IMR-90 (cell line): ENCODE measurements around the gene GRM8. TPM values are rescaled to one million over a fixed set of nuclear protein-coding genes. Genes with fewer than 3 reads are reported as not detected.

Experiments used
- ATAC-seq: fragments of 200-7000 bp; cut with Tn5 transposase; 2 replicates; pipeline ENCODE4 v1.9.1; 2020; ENCODE audit warnings: low read depth, mild to moderate bottlenecking, moderate library complexity
- BruUV-seq: library from RNA; stranded (reverse); fragments of 400-500 nt; replicated peaks from 2 replicates; lab custom pipeline; 2021; lab: Mats Ljungman, UMichigan
- CTCF ChIA-PET: fragments of 300-600 bp; formaldehyde crosslinking; extraction: SDS; loops from one replicate; lab custom pipeline; 2021; ENCODE audit warnings: antibody characterized with exemption; lab: Yijun Ruan, JAX
- POLR2A ChIA-PET: fragments of 300-600 bp; sonication (Branson Sonifier 250); formaldehyde crosslinking; loops from one replicate; lab custom pipeline; 2022; ENCODE audit warnings: antibody characterized with exemption; ENCODE audit not compliant: unreplicated experiment; lab: Charles Lee
- DNase-seq: peaks from one replicate; pipeline ENCODE4 v3.0.0; 2013
- H2AFZ ChIP-seq: replicated peaks from 2 replicates; pipeline ENCODE3; 2013; ENCODE audit warnings: low read length, mild to moderate bottlenecking; ENCODE audit not compliant: poor library complexity
- H2AK5ac ChIP-seq: 2 replicates; pipeline ENCODE4 v1.6.1; 2013; ENCODE audit warnings: low read depth, low read length, inconsistent platforms
- H2AK9ac ChIP-seq: replicated peaks from 2 replicates; pipeline ENCODE3; 2013; ENCODE audit warnings: mild to moderate bottlenecking, low read depth, low read length, moderate library complexity; ENCODE audit not compliant: poor library complexity
- H2BK120ac ChIP-seq: 2 replicates; pipeline ENCODE4 v1.6.1; 2013; ENCODE audit warnings: low read depth, low read length, inconsistent platforms
- H2BK15ac ChIP-seq: 3 replicates; pipeline ENCODE4 v1.6.1; 2013; ENCODE audit warnings: low read depth, low read length, inconsistent platforms
- H2BK20ac ChIP-seq: 2 replicates; pipeline ENCODE4 v1.6.1; 2013; ENCODE audit warnings: low read depth, mild to moderate bottlenecking, inconsistent platforms, low read length, moderate library complexity
- H2BK5ac ChIP-seq: 2 replicates; pipeline ENCODE4 v1.6.1; 2013; ENCODE audit warnings: mild to moderate bottlenecking, low read depth, low read length, inconsistent platforms; ENCODE audit not compliant: poor library complexity, severe bottlenecking
- H3K14ac ChIP-seq: replicated peaks from 2 replicates; pipeline ENCODE4 v1.6.1; 2013; ENCODE audit warnings: low read depth, low read length, inconsistent platforms
- H3K18ac ChIP-seq: 2 replicates; pipeline ENCODE4 v1.6.1; 2013; ENCODE audit warnings: low read depth, low read length, control low read depth
- H3K23ac ChIP-seq: 2 replicates; pipeline ENCODE4 v1.6.1; 2013; ENCODE audit warnings: low read depth, low read length, inconsistent platforms
- H3K27ac ChIP-seq: 2 replicates; pipeline ENCODE4 v1.5.1; 2013; ENCODE audit warnings: mild to moderate bottlenecking, control low read depth, low read length; ENCODE audit not compliant: insufficient read depth
- H3K27me3 ChIP-seq: 2 replicates; pipeline ENCODE4 v1.6.1; 2013; ENCODE audit warnings: low read length; ENCODE audit not compliant: control insufficient read depth, insufficient read depth
- H3K36me3 ChIP-seq: 2 replicates; pipeline ENCODE4 v1.6.1; 2013; ENCODE audit warnings: low read length, mixed read lengths; ENCODE audit not compliant: control insufficient read depth, insufficient read depth
- H3K4ac ChIP-seq: 2 replicates; pipeline ENCODE4 v1.6.1; 2013; ENCODE audit warnings: low read depth, low read length, inconsistent platforms
- H3K4me1 ChIP-seq: 2 replicates; pipeline ENCODE4 v1.6.1; 2013; ENCODE audit warnings: low read length, mixed read lengths; ENCODE audit not compliant: control insufficient read depth, insufficient read depth
- H3K4me2 ChIP-seq: 2 replicates; pipeline ENCODE4 v1.6.1; 2013; ENCODE audit warnings: low read depth, mild to moderate bottlenecking, control low read depth, low read length, moderate library complexity
- H3K4me3 ChIP-seq: 2 replicates; pipeline ENCODE4 v1.5.1; 2013; ENCODE audit warnings: low read depth, mild to moderate bottlenecking, control low read depth, low read length, moderate library complexity; ENCODE audit not compliant: insufficient read depth
- H3K56ac ChIP-seq: 2 replicates; pipeline ENCODE4 v1.6.1; 2013; ENCODE audit warnings: low read length, inconsistent platforms; ENCODE audit not compliant: insufficient read depth; ENCODE audit errors: extremely low read depth
- H3K79me1 ChIP-seq, 2 experiments: 2 replicates each; pipeline ENCODE4 v1.6.1; 2013; ENCODE audit warnings: low read length in 2 of 2, inconsistent platforms in 1 of 2, low read depth in 1 of 2
- H3K9ac ChIP-seq: 2 replicates; pipeline ENCODE4 v1.6.1; 2013; ENCODE audit warnings: low read depth, low read length, control low read depth
- H3K9me1 ChIP-seq: 2 replicates; pipeline ENCODE4 v1.6.1; 2013; ENCODE audit warnings: low read length, inconsistent platforms; ENCODE audit not compliant: insufficient read depth
- H3K9me3 ChIP-seq: 2 replicates; pipeline ENCODE4 v1.6.1; 2013; ENCODE audit warnings: low read length; ENCODE audit not compliant: control insufficient read depth, insufficient read depth
- H4K20me1 ChIP-seq: 2 replicates; pipeline ENCODE4 v1.6.1; 2013; ENCODE audit warnings: low read length, inconsistent platforms; ENCODE audit not compliant: insufficient read depth
- H4K5ac ChIP-seq: 2 replicates; pipeline ENCODE4 v1.6.1; 2013; ENCODE audit warnings: mild to moderate bottlenecking, low read depth, low read length, control low read depth
- H4K8ac ChIP-seq, 2 experiments: 2 replicates each; pipeline ENCODE4 v1.6.1; 2013; ENCODE audit warnings: low read depth in 2 of 2, low read length in 2 of 2, control low read depth in 1 of 2, inconsistent platforms in 1 of 2
- H4K91ac ChIP-seq: 2 replicates; pipeline ENCODE4 v1.6.1; 2013; ENCODE audit warnings: low read depth, low read length, inconsistent platforms; ENCODE audit not compliant: insufficient read depth
- CEBPB ChIP-seq: IDR thresholded peaks from 2 replicates; pipeline ENCODE4 v1.6.1; 2012; ENCODE audit warnings: low read depth, low read length, improper control_type of control experiment
- WGBS, 2 experiments: methylation state at CpG; one replicate each; pipeline versions ENCODE4 v1.1.5 to v1.1.7; 2013; ENCODE audit warnings: missing lambda C conversion rate in 2 of 2; ENCODE audit not compliant: insufficient read length in 1 of 2; ENCODE audit errors: extremely low coverage in 2 of 2; 5-methylcytosine and 5-hydroxymethylcytosine counted together
- dilution Hi-C: fragments of 300-500 bp; cut with HindIII; formaldehyde crosslinking; loops from one replicate; pipeline ENCODE4 v1.14.3; 2018; ENCODE audit warnings: low sequenced_read_pairs; ENCODE audit not compliant: unreplicated experiment
- in situ Hi-C: fragments of 300-500 bp; cut with MboI; formaldehyde crosslinking; loops from 3 replicates; pipeline ENCODE4 v1.14.3; 2019; ENCODE audit warnings: low sequenced_read_pairs, inconsistent platforms, mixed read lengths
- intact Hi-C: fragments of 100-400 bp; cut with micrococcal nuclease; formaldehyde crosslinking; loops from 2 replicates; pipeline ENCODE4 v1.10.0; 2022
- polyA plus RNA-seq, 3 experiments: library from polyadenylated mRNA; depleted of rRNA; stranded (reverse); fragments of >200 nt; gene quantifications; 2 replicates each; pipeline ENCODE4 v1.2.3, GENCODE V29; 2012; ENCODE audit warnings: low replicate concordance in 1 of 3
- total RNA-seq: library from RNA; depleted of rRNA; stranded (reverse); fragments of >200 nt; gene quantifications from 2 replicates; pipeline ENCODE4 v1.2.3, GENCODE V29; 2012
- TF ChIP-seq, protein P1 (sequence below): fragments of 150-350 bp; IDR thresholded peaks from 2 replicates; pipeline ENCODE4 v1.6.1; 2016; ENCODE audit warnings: low read depth, mild to moderate bottlenecking, low read length, moderate library complexity, borderline replicate concordance

The GRM8 gene
- total and polyA plus RNA-seq, 2 of the 4 experiments (the other 2 are of a cell fraction): not detected

DNA sequence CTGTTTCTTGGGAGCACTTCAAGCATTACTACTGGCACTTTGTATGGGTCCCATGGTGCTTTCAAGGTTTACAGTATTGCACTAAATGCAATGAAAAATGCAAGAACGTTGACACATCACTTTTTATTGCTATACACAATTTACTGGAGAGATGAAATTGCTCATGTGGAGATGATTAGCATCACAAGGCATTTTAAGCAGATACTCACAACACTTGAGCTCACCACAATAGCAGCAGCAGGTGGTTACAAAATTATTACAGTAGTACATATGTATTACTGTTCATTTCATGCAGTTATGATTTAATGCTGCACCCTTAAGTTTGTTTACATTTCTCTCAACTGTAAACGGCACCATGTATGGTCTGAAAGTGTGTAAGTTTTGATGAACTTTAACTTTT lies 537.7 kb downstream of the GRM8 start:
- ATAC-seq: no peak
- no peak overlapping the region for H3K23ac ChIP-seq
- no peaks in the 10 kb centered on the region for H3K79me1 ChIP-seq
- peaks cover 3% of the 10 kb centered on the region; the same call in 1 of the 2 replicates for H3K9me3 ChIP-seq
- H2BK15ac ChIP-seq: no peak overlapping the region
- H3K56ac ChIP-seq: no peak overlapping the region
- H3K18ac ChIP-seq: no peak overlapping the region
- no peaks in the 10 kb centered on the region for H4K20me1 ChIP-seq
- no peak for DNase-seq
- no peak overlapping the region for H4K5ac ChIP-seq
- H3K14ac ChIP-seq: no peak overlapping the region
- no TSS peak for BruUV-seq
- H4K91ac ChIP-seq: no peak overlapping the region
- in situ Hi-C loops: no loop called here
- ChIA-PET CTCF (no interaction called here), POLR2A (no interaction called here)
- H3K4me1 ChIP-seq: no peaks in the 10 kb centered on the region
- no peak overlapping the region for H3K4me2 ChIP-seq
- H2AK9ac ChIP-seq: no peak overlapping the region
- intact Hi-C loops: no loop called here
- no peaks in the 10 kb centered on the region for H3K36me3 ChIP-seq
- TF ChIP-seq, protein P1, sequence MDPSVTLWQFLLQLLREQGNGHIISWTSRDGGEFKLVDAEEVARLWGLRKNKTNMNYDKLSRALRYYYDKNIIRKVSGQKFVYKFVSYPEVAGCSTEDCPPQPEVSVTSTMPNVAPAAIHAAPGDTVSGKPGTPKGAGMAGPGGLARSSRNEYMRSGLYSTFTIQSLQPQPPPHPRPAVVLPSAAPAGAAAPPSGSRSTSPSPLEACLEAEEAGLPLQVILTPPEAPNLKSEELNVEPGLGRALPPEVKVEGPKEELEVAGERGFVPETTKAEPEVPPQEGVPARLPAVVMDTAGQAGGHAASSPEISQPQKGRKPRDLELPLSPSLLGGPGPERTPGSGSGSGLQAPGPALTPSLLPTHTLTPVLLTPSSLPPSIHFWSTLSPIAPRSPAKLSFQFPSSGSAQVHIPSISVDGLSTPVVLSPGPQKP: no peak
- TF ChIP-seq CEBPB: no peak
- H4K8ac ChIP-seq: no peak overlapping the region
- no peaks in the 10 kb centered on the region for H3K9me1 ChIP-seq
- no peak overlapping the region for H3K4ac ChIP-seq
- H2AFZ ChIP-seq: no peak overlapping the region
- H2BK120ac ChIP-seq: no peak overlapping the region
- dilution Hi-C loops: no loop called here
- no peak overlapping the region for H2BK20ac ChIP-seq
- no peak overlapping the region for H3K4me3 ChIP-seq
- H2BK5ac ChIP-seq: no peak overlapping the region
- no peak overlapping the region for H2AK5ac ChIP-seq
- no CpG with 5 or more reads among the region's 2 CpGs for WGBS, 2 experiments
- H3K27me3 ChIP-seq: no peaks in the 10 kb centered on the region
- H3K27ac ChIP-seq: no peak overlapping the region
- H3K9ac ChIP-seq: no peak overlapping the region
